ENCODE measurements around the gene CRYBB3.

DNA sequence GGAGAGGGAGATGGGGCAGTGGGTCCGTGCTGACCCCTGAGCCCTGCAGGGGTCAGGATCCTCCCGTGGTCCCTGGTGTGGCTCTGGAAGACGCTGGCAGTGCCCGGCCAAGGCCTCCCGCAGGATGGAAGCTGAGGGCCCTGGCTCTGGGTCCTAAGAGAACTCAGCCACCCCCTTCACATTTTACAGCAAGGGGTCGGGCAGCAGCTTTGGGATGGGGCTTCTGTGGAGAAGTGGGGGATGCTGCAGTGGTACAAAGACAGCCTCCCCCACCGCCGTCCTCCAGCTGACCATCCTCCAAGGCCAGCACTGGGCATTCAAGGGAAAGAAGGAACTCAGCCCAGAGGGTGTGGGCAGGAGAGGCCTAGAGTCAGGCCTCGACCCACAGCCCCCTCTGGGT, 21.8 kb upstream of the CRYBB3 start:
- TF ChIP-seq EZH2 (IDR thresholded peaks at IDR 0.05; ENCODE audit: insufficient read depth, low read length) (no peak), CTCF (IDR thresholded peaks at IDR 0.05; ENCODE audit: insufficient read depth, low read depth, low read length) (no peak)

Measured in astrocyte (in vitro differentiated cells and primary cell).